H9 (cell line): ENCODE results near the gene CREB1. TPM values are rescaled to one million over a fixed set of nuclear protein-coding genes. Genes with fewer than 3 reads are reported as not detected.

Experiments used
- DNase-seq: peaks from one replicate; pipeline ENCODE4 v3.0.0-alpha.2; 2017
- H2AFZ ChIP-seq: one replicate; pipeline ENCODE4 v1.6.1; 2013; ENCODE audit warnings: mild to moderate bottlenecking, low read length, control low read depth, moderate library complexity
- H2AK5ac ChIP-seq: 2 replicates; pipeline ENCODE4 v1.6.1; 2013; ENCODE audit warnings: low read length, control low read depth, mixed read lengths; ENCODE audit not compliant: insufficient read length
- H2BK120ac ChIP-seq: one replicate; pipeline ENCODE4 v1.6.1; 2013; ENCODE audit warnings: low read depth, mild to moderate bottlenecking, low read length, control low read depth, inconsistent platforms; ENCODE audit not compliant: poor library complexity, severe bottlenecking
- H2BK12ac ChIP-seq: 2 replicates; pipeline ENCODE4 v1.6.1; 2013; ENCODE audit warnings: low read length, control low read depth, mixed read lengths, low read depth; ENCODE audit not compliant: insufficient read length
- H2BK15ac ChIP-seq: 2 replicates; pipeline ENCODE4 v1.6.1; 2013; ENCODE audit warnings: low read depth, low read length, control low read depth
- H2BK20ac ChIP-seq: one replicate; pipeline ENCODE4 v1.6.1; 2013; ENCODE audit warnings: low read depth, mild to moderate bottlenecking, low read length, control low read depth, inconsistent platforms; ENCODE audit not compliant: poor library complexity, severe bottlenecking
- H2BK5ac ChIP-seq: 2 replicates; pipeline ENCODE4 v1.6.1; 2013; ENCODE audit warnings: low read length, control low read depth, mixed read lengths; ENCODE audit not compliant: insufficient read length
- H3K14ac ChIP-seq: 2 replicates; pipeline ENCODE4 v1.6.1; 2013; ENCODE audit warnings: low read length, control low read depth; ENCODE audit not compliant: insufficient read depth
- H3K18ac ChIP-seq: 2 replicates; pipeline ENCODE4 v1.6.1; 2013; ENCODE audit warnings: low read depth, mild to moderate bottlenecking, mixed read lengths, low read length, control low read depth; ENCODE audit not compliant: insufficient read length
- H3K23ac ChIP-seq: 2 replicates; pipeline ENCODE4 v1.6.1; 2013; ENCODE audit warnings: low read length, control low read depth, mixed read lengths, low read depth; ENCODE audit not compliant: insufficient read length
- H3K23me2 ChIP-seq: 2 replicates; pipeline ENCODE4 v1.6.1; 2013; ENCODE audit warnings: low read depth, mild to moderate bottlenecking, mixed read lengths, low read length, control low read depth; ENCODE audit not compliant: insufficient read length, poor library complexity, severe bottlenecking
- H3K27ac ChIP-seq: 2 replicates; pipeline ENCODE4 v1.5.1; 2013; ENCODE audit warnings: low read length, control low read depth, mixed read lengths, low read depth; ENCODE audit not compliant: insufficient read length
- H3K27me3 ChIP-seq: 2 replicates; pipeline ENCODE4 v1.6.1; 2013; ENCODE audit warnings: low read length, control low read depth, inconsistent platforms; ENCODE audit not compliant: insufficient read depth
- H3K4ac ChIP-seq: 2 replicates; pipeline ENCODE4 v1.6.1; 2013; ENCODE audit warnings: low read depth, mild to moderate bottlenecking, control low read depth, inconsistent platforms, low read length, moderate library complexity
- H3K4me1 ChIP-seq: 2 replicates; pipeline ENCODE4 v1.6.1; 2013; ENCODE audit warnings: low read length, control low read depth, inconsistent platforms; ENCODE audit not compliant: insufficient read depth
- H3K4me2 ChIP-seq: 2 replicates; pipeline ENCODE4 v1.6.1; 2013; ENCODE audit warnings: low read length, control low read depth, mixed read lengths; ENCODE audit not compliant: insufficient read length, insufficient read depth
- H3K56ac ChIP-seq: 2 replicates; pipeline ENCODE4 v1.6.1; 2013; ENCODE audit warnings: low read depth, mild to moderate bottlenecking, mixed read lengths, low read length, control low read depth; ENCODE audit not compliant: insufficient read length
- H3K79me1 ChIP-seq: 2 replicates; pipeline ENCODE4 v1.6.1; 2013; ENCODE audit warnings: low read depth, mild to moderate bottlenecking, moderate library complexity, low read length, control low read depth, inconsistent platforms; ENCODE audit not compliant: insufficient read depth, poor library complexity, severe bottlenecking
- H3K79me2 ChIP-seq: 2 replicates; pipeline ENCODE4 v1.6.1; 2013; ENCODE audit warnings: low read length, control low read depth, inconsistent platforms; ENCODE audit not compliant: insufficient read depth
- H3K9ac ChIP-seq: 2 replicates; pipeline ENCODE4 v1.6.1; 2013; ENCODE audit warnings: low read length, control low read depth, mixed read lengths; ENCODE audit not compliant: insufficient read length; ENCODE audit errors: extremely low read depth
- H3K9me3 ChIP-seq: one replicate; pipeline ENCODE4 v1.6.1; 2013; ENCODE audit warnings: low read depth, low read length, inconsistent platforms; ENCODE audit not compliant: control insufficient read depth
- H3T11ph ChIP-seq: one replicate; pipeline ENCODE4 v1.6.1; 2013; ENCODE audit warnings: mild to moderate bottlenecking, low read length, control low read depth, inconsistent platforms
- H4K20me1 ChIP-seq: one replicate; pipeline ENCODE4 v1.6.1; 2013; ENCODE audit not compliant: control insufficient read depth, insufficient read length, insufficient read depth
- H4K5ac ChIP-seq: 2 replicates; pipeline ENCODE4 v1.6.1; 2013; ENCODE audit warnings: low read depth, mild to moderate bottlenecking, mixed read lengths, low read length, control low read depth; ENCODE audit not compliant: insufficient read length
- H4K8ac ChIP-seq: replicated peaks from 2 replicates; pipeline ENCODE4 v1.6.1; 2013; ENCODE audit warnings: low read length, control low read depth, mixed read lengths, low read depth; ENCODE audit not compliant: insufficient read length
- H4K91ac ChIP-seq: 2 replicates; pipeline ENCODE4 v1.6.1; 2013; ENCODE audit warnings: low read depth, mild to moderate bottlenecking, moderate library complexity, mixed read lengths, low read length, control low read depth; ENCODE audit not compliant: insufficient read length
- H3K27ac Mint-ChIP-seq, 3 experiments: 2 replicates in 2 of 3; 3 replicates in 1 of 3; pipeline ENCODE4 v1.8.0; 2020 to 2021; ENCODE audit warnings: mixed read lengths in 3 of 3, mild to moderate bottlenecking in 1 of 3, moderate library complexity in 1 of 3
- H3K27me3 Mint-ChIP-seq: 2 replicates; pipeline ENCODE4 v1.8.0; 2021; ENCODE audit warnings: low read depth, mild to moderate bottlenecking, moderate library complexity, mixed read lengths
- H3K36me3 Mint-ChIP-seq, 3 experiments: 2 replicates in 2 of 3; 3 replicates in 1 of 3; pipeline ENCODE4 v1.8.0; 2020 to 2021; ENCODE audit warnings: low read depth in 3 of 3, mixed read lengths in 3 of 3; ENCODE audit not compliant: insufficient read depth in 1 of 3
- H3K4me1 Mint-ChIP-seq, 2 experiments: 2 replicates each; pipeline ENCODE4 v1.8.0; 2020; ENCODE audit warnings: mixed read lengths in 2 of 2
- H3K4me3 Mint-ChIP-seq, 2 experiments: 2 replicates in 1 of 2; 3 replicates in 1 of 2; pipeline ENCODE4 v1.8.0; 2020 to 2021; ENCODE audit warnings: mild to moderate bottlenecking in 2 of 2, mixed read lengths in 2 of 2, moderate library complexity in 1 of 2
- H3K9me3 Mint-ChIP-seq, 2 experiments: 2 replicates in 1 of 2; 3 replicates in 1 of 2; pipeline ENCODE4 v1.8.0; 2020; ENCODE audit warnings: mild to moderate bottlenecking in 2 of 2, mixed read lengths in 2 of 2, moderate library complexity in 1 of 2
- CTCF ChIP-seq: fragments of 200-600 bp; sonication (generic); conservative IDR thresholded peaks from 3 replicates; pipeline ENCODE4 v1.8.0; 2021; ENCODE audit warnings: antibody characterized with exemption, mild to moderate bottlenecking
- WGBS: extraction: QIAGEN DNeasy Blood & Tissue Kit; methylation state at CpG from one replicate; pipeline ENCODE4 v1.1.7; 2013; ENCODE audit warnings: missing lambda C conversion rate, low lambda C conversion rate, mixed read lengths; ENCODE audit not compliant: insufficient read length; ENCODE audit errors: extremely low coverage; 5-methylcytosine and 5-hydroxymethylcytosine counted together
- total RNA-seq: library from RNA; stranded (reverse); gene quantifications from 2 replicates; pipeline ENCODE4 v1.2.1, GENCODE V29; 2021

The CREB1 gene
- total RNA-seq, 1 experiment from 2014 or later, result 103 TPM

DNA sequence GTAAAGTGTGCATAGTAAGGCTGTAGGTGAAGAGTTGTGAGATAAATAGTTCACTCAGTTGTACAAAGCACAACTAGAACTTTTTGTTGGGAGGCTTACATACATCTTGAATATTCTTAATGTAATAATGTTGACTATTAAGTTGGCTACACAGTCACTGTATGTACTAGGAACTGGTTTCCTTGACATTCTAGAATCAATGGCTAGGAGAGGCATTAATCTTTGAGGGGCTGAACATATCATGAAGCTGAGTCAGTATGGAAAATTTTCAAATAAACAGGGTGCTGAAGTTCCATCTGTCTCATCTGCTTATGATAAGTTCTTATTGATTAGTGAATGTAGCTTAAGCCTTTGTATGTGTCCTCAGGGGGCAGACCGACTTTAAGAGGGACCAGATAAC, 72.0 kb downstream of the CREB1 start:
- H3K9me3 Mint-ChIP-seq, result no peaks in the 10 kb centered on the region
- no peak overlapping the region for H3T11ph ChIP-seq
- H3K23me2 ChIP-seq, result no peaks in the 10 kb centered on the region
- no peak overlapping the region for H3K4ac ChIP-seq
- no peak overlapping the region for H3K14ac ChIP-seq
- no peak overlapping the region for H3K9ac ChIP-seq
- H3K79me1 ChIP-seq, result no peaks in the 10 kb centered on the region
- H3K4me1 Mint-ChIP-seq, result no peaks in the 10 kb centered on the region
- no peak overlapping the region for H3K18ac ChIP-seq
- H3K27me3 Mint-ChIP-seq, result no peaks in the 10 kb centered on the region
- no peak overlapping the region for H4K91ac ChIP-seq
- no peak overlapping the region for H2BK120ac ChIP-seq
- WGBS, result no CpG with 5 or more reads among the region's 1 CpG
- H4K8ac ChIP-seq, result no peak overlapping the region
- no peak overlapping the region for H2BK20ac ChIP-seq
- H3K27ac ChIP-seq, result no peak overlapping the region
- no peak overlapping the region for H3K4me3 Mint-ChIP-seq
- no peak overlapping the region for H2BK15ac ChIP-seq
- no peak for TF ChIP-seq CTCF
- H3K79me2 ChIP-seq, result no peaks in the 10 kb centered on the region
- H3K9me3 ChIP-seq, result no peaks in the 10 kb centered on the region
- peaks cover 0 to 26% (median 20%) of the 10 kb centered on the region in 3 experiments; a peak in 5 of 7 replicates for H3K36me3 Mint-ChIP-seq
- no peak overlapping the region for H3K4me2 ChIP-seq
- H2AK5ac ChIP-seq, result no peak overlapping the region
- H2AFZ ChIP-seq, result no peak overlapping the region
- no peak overlapping the region for H3K56ac ChIP-seq
- no peak overlapping the region for H4K5ac ChIP-seq
- no peak overlapping the region for H2BK5ac ChIP-seq
- H3K4me1 ChIP-seq, result no peaks in the 10 kb centered on the region
- H3K27me3 ChIP-seq, result no peaks in the 10 kb centered on the region
- no peak overlapping the region for H3K23ac ChIP-seq
- no peaks in the 10 kb centered on the region for H4K20me1 ChIP-seq
- no peak for DNase-seq
- peak overlapping the region in 1 of 3 experiments; percentile 9; a peak in 1 of 7 replicates for H3K27ac Mint-ChIP-seq
- no peak overlapping the region for H2BK12ac ChIP-seq
